ENCODE results near the gene SLC35G6. TPM values are rescaled to one million over a fixed set of nuclear protein-coding genes. Genes with fewer than 3 reads are reported as not detected.
"Not testable (repeated sequence)": the region's sequence is repeated elsewhere in the genome, so short reads cannot be mapped to it uniquely, and the experiment has no call there.

Gene SLC35G6
- total RNA-seq, 1 donor from 2014 or later: not detected

- Mint-ChIP-seq H3K4me1 (ENCODE audit: unreplicated experiment) (peaks cover 5% of the 10 kb centered on the region), H3K9me3 (ENCODE audit: unreplicated experiment) (no peaks in the 10 kb centered on the region), H3K27me3 (ENCODE audit: unreplicated experiment) (peaks cover 7% of the 10 kb centered on the region), H3K27ac (ENCODE audit: unreplicated experiment) (no peak overlapping the region), H3K4me3 (ENCODE audit: unreplicated experiment) (no peak overlapping the region), H3K36me3 (ENCODE audit: low read depth, unreplicated experiment) (no peaks in the 10 kb centered on the region)
- no peak for TF ChIP-seq CTCF (IDR thresholded peaks at IDR 0.05; ENCODE audit: unreplicated experiment)
- no peak for DNase-seq (ENCODE audit: low spot score)
These were observed 12.3 kb upstream of the SLC35G6 start for GRCh38 chr17:7468804-7469389.

GRCh38 chr17:7469843-7470242, 11.4 kb upstream of the SLC35G6 start:
- not testable (repeated sequence) for H3K27ac Mint-ChIP-seq (ENCODE audit: unreplicated experiment); H3K36me3 Mint-ChIP-seq (ENCODE audit: low read depth, unreplicated experiment); H3K4me1 Mint-ChIP-seq (ENCODE audit: unreplicated experiment); H3K4me3 Mint-ChIP-seq (ENCODE audit: unreplicated experiment); H3K27me3 Mint-ChIP-seq (ENCODE audit: unreplicated experiment); DNase-seq (ENCODE audit: low spot score); H3K9me3 Mint-ChIP-seq (ENCODE audit: unreplicated experiment)

GRCh38 chr17:7470457-7470973, 10.7 kb upstream of the SLC35G6 start:
- not testable (repeated sequence) for H3K4me3 Mint-ChIP-seq (ENCODE audit: unreplicated experiment); DNase-seq (ENCODE audit: low spot score); H3K27ac Mint-ChIP-seq (ENCODE audit: unreplicated experiment); H3K36me3 Mint-ChIP-seq (ENCODE audit: low read depth, unreplicated experiment); H3K4me1 Mint-ChIP-seq (ENCODE audit: unreplicated experiment); H3K27me3 Mint-ChIP-seq (ENCODE audit: unreplicated experiment); H3K9me3 Mint-ChIP-seq (ENCODE audit: unreplicated experiment)

GRCh38 chr17:7471729-7472128, 9.5 kb upstream of the SLC35G6 start:
- no peak overlapping the region for H3K27ac Mint-ChIP-seq (ENCODE audit: unreplicated experiment)
- peaks cover 10% of the 10 kb centered on the region for H3K4me1 Mint-ChIP-seq (ENCODE audit: unreplicated experiment)
- TF ChIP-seq CTCF (IDR thresholded peaks at IDR 0.05; ENCODE audit: unreplicated experiment): no peak
- DNase-seq (ENCODE audit: low spot score): no peak
- no peaks in the 10 kb centered on the region for H3K9me3 Mint-ChIP-seq (ENCODE audit: unreplicated experiment)
- no peaks in the 10 kb centered on the region for H3K36me3 Mint-ChIP-seq (ENCODE audit: low read depth, unreplicated experiment)
- no peak overlapping the region for H3K4me3 Mint-ChIP-seq (ENCODE audit: unreplicated experiment)
- peaks cover 4% of the 10 kb centered on the region for H3K27me3 Mint-ChIP-seq (ENCODE audit: unreplicated experiment)

- H3K4me1 Mint-ChIP-seq (ENCODE audit: unreplicated experiment): peaks cover 23% of the 10 kb centered on the region
- not testable (repeated sequence) for DNase-seq (ENCODE audit: low spot score); H3K9me3 Mint-ChIP-seq (ENCODE audit: unreplicated experiment); H3K27me3 Mint-ChIP-seq (ENCODE audit: unreplicated experiment); H3K36me3 Mint-ChIP-seq (ENCODE audit: low read depth, unreplicated experiment); H3K4me3 Mint-ChIP-seq (ENCODE audit: unreplicated experiment); H3K27ac Mint-ChIP-seq (ENCODE audit: unreplicated experiment)
These were observed 6.5 kb upstream of the SLC35G6 start for GRCh38 chr17:7474767-7475166.

GRCh38 chr17:7475764-7476422, 5.4 kb upstream of the SLC35G6 start:
- Mint-ChIP-seq H3K4me1 (ENCODE audit: unreplicated experiment) (peaks cover 31% of the 10 kb centered on the region), H3K27me3 (ENCODE audit: unreplicated experiment) (peaks cover 13% of the 10 kb centered on the region), H3K36me3 (ENCODE audit: low read depth, unreplicated experiment) (no peaks in the 10 kb centered on the region), H3K4me3 (ENCODE audit: unreplicated experiment) (no peak overlapping the region), H3K27ac (ENCODE audit: unreplicated experiment) (peak overlapping the region; percentile 71), H3K9me3 (ENCODE audit: unreplicated experiment) (no peaks in the 10 kb centered on the region)
- no peak for DNase-seq (ENCODE audit: low spot score)
- TF ChIP-seq CTCF (IDR thresholded peaks at IDR 0.05; ENCODE audit: unreplicated experiment): no peak
